GM19452 (cell line): ENCODE results near the gene HHIPL1.

Experiments used
- ATAC-seq: cut with Tn5 transposase; IDR thresholded peaks from one replicate; pipeline ENCODE4 v1.9.1; 2021; ENCODE audit not compliant: unreplicated experiment

HHIPL1 gene

GRCh38 chr14:99687284-99688209, 42.6 kb downstream of the HHIPL1 start:
- no peak for ATAC-seq

GRCh38 chr14:99688210-99688581, 43.3 kb downstream of the HHIPL1 start:
- no peak for ATAC-seq

GRCh38 chr14:99688629-99689028, 43.7 kb downstream of the HHIPL1 start:
- ATAC-seq: no peak

- ATAC-seq: no peak
These were observed 44.6 kb downstream of the HHIPL1 start for GRCh38 chr14:99689266-99690236.

- ATAC-seq: no peak
These were observed 45.7 kb downstream of the HHIPL1 start for GRCh38 chr14:99690636-99691035.

- no peak for ATAC-seq
These were observed 46.4 kb downstream of the HHIPL1 start for GRCh38 chr14:99691111-99691885.

- no peak for ATAC-seq
These were observed 49.0 kb downstream of the HHIPL1 start for GRCh38 chr14:99693918-99694317.

- ATAC-seq: no peak
These were observed 52.0 kb downstream of the HHIPL1 start for GRCh38 chr14:99696929-99697328.

GRCh38 chr14:99698236-99698635, 53.3 kb downstream of the HHIPL1 start:
- no peak for ATAC-seq

- no peak for ATAC-seq
These were observed 53.7 kb downstream of the HHIPL1 start for GRCh38 chr14:99698642-99699041.

GRCh38 chr14:99699085-99699760, 54.3 kb downstream of the HHIPL1 start:
- no peak for ATAC-seq

- no peak for ATAC-seq
These were observed 54.9 kb downstream of the HHIPL1 start for GRCh38 chr14:99699861-99700260.

- ATAC-seq: no peak
These were observed 55.5 kb downstream of the HHIPL1 start for GRCh38 chr14:99700379-99700778.

- ATAC-seq: no peak
These were observed 56.3 kb downstream of the HHIPL1 start for GRCh38 chr14:99701260-99701659.

GRCh38 chr14:99702115-99702514, 57.2 kb downstream of the HHIPL1 start:
- no peak for ATAC-seq

GRCh38 chr14:99703381-99703780, 58.5 kb downstream of the HHIPL1 start:
- no peak for ATAC-seq

GRCh38 chr14:99704037-99704436, 59.1 kb downstream of the HHIPL1 start:
- ATAC-seq: no peak

- no peak for ATAC-seq
These were observed 61.4 kb downstream of the HHIPL1 start for GRCh38 chr14:99706107-99706900.

- no peak for ATAC-seq
These were observed 62.5 kb downstream of the HHIPL1 start for GRCh38 chr14:99707420-99707819.

- ATAC-seq: no peak
These were observed 63.0 kb downstream of the HHIPL1 start for GRCh38 chr14:99707921-99708320.
